ENCODE results near the gene PARN.
"Not testable (repeated sequence)": the region's sequence is repeated elsewhere in the genome, so short reads cannot be mapped to it uniquely, and the experiment has no call there.

Gene PARN

GRCh38 chr16:14635395-14636165 is 5.5 kb upstream of the PARN start:
- DNase-seq: no peak
- intact Hi-C loops (cut with DNase I): no loop called here

DNA sequence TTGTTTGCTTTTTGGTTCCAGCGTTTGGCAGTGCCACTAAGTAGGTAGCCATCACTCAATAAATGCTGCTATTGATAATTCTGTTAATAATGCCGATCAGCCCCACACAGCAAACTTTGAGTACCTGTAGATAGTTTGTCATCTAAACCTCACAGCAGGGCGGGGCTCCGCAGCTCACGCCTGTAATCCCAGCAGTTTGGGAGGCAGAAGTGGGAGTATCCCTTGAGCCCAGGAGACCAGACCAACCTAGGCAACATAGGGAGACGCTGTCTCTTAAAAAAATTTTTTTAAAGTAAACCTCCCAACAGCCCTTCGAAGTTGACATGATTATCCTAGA is 4.3 kb upstream of the PARN start:
- DNase-seq: no peak
- intact Hi-C loops (cut with DNase I): no loop called here

DNA sequence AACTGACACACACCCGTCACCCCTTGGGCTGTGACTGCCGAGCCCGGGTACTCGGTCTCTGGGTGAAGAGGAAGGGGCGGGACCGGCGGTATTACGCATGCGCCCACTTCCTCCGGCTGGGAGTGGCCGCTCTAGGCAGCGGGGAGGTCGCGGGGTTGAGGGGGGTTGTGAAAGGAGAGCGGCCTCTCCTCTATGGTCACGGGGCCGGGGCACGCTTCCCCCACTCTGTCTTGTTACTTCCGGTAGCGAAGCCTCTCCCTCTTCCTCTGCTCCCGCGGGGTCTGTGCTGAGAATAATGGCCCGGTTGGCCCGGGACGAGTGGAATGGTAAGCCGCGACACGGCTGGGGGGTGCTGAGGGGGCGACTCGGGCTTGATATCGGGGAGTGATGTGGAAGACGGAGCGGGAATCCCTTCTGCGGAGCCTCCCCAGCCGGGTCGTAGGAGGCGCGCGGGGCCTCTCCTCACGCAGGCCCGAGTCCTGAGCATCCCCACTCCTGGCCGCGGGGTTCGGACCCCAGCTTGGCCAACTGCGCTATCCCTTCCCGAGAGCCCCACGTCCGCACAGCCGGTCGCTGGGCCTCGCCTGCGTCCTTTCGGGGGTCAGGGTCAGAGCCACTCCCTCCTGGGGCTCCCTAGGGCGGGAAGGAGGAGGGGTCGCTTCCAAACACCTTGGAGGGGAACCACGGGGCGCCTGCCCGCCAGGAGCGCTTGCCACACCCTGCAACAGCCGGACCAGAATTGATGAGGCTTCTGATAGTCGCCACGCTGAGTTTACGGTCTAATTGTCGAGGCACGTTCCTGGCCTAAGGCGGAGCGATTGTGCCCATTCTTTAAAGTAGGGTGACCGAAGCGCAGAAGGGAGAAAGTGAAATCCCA is 2.9 kb upstream of the PARN start, which contains the start of gene BFAR:
BFAR (plus strand) TSS at position 259 of the 877 bp plus-strand sequence. CDS start 11,396 bp downstream, outside the sequence.
- DNase-seq: peak; percentile 98 to 100 (median 99)
- intact Hi-C loops (cut with DNase I): no loop called here

GRCh38 chr16:14630620-14631330 is 715 bp upstream of the PARN start:
- peak in 2 of 42 donors; percentile 10 to 33 for DNase-seq
- intact Hi-C loops (cut with DNase I): not testable (repeated sequence)

DNA sequence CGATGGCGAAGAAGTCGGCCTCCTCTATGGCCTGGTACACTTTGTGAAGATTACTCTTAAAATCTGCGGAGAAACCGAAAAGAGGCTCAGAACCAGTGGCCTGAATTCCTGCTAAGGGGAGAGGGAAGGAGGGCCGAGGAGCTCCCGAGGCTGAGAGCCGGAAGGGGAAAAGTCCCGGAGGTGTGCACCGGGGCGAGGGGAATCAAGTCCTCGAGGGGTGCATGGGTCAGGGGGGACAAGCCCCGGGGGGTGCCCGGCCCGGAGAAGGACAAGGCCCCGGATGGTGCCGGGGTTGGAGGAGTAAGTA is 495 bp downstream of the PARN start:
- intact Hi-C loops (cut with DNase I): no loop called here
- peak in 6 of 42 donors; percentile 19 to 51 (median 22) for DNase-seq

GRCh38 chr16:14628806-14629611 is 1.1 kb downstream of the PARN start:
- intact Hi-C loops (cut with DNase I): no loop called here
- DNase-seq: no peak

DNA sequence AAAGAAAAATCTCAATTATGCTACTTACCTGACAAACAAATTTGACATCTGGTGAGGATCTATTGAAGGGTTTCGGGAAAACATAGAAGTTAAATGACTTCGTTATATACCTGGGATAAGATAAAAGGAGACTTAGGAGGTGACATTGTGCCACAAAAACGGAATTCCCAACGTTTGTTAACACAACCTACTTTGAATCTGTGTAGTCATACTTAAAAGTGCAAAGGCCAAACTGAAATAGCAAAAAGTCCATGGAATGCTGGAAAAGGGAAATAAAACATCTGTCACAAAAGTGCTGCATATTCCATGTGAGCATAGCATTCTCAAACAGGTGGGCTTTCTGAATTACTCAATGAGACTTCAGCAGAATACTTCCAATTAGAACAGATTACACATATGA is 3.0 kb downstream of the PARN start:
- DNase-seq: no peak
- intact Hi-C loops (cut with DNase I): no loop called here

DNA sequence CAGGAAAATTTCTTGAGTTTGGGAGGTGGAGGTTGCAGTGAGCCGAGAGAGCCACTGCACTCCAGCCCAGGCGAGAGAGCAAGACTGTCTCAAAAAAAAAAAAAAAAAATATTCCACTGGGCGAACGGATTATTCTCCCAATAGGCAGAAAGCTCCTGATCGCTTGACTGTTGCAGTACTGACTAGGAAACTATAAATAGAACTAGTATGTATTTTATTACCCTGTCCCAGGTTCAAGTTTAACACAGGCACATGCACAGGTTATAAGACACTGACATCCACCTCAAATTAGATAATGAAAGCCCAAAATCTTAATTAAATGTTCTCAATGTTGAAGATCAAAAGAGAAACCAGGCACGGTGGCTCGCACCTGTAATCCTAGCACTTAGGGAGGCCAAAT is 11.5 kb downstream of the PARN start:
- intact Hi-C loops (cut with DNase I): no loop called here
- peak in 1 of 42 donors; percentile 16 for DNase-seq

DNA sequence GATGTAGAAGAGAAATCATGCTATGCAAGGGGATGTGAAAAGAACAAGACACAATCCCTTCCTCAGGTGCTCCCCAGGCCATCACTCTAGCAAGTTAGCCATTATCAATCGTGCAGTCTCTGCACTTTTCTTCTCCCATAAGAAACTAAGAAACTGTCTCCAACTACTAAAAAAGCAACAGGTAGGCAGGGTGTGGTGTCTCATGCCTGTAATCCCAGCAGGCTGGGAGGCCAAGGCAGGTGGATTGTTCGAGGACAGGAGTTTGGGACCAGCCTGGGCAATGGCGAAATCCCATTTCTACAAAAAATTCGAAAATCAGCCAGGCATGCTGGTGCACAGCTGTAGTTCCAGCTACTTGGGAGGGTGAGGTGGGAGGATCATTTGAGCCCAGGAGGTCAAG is 13.8 kb downstream of the PARN start:
- intact Hi-C loops (cut with DNase I): no loop called here
- no peak for DNase-seq

GRCh38 chr16:14613991-14614390 is 16.1 kb downstream of the PARN start:
- intact Hi-C loops (cut with DNase I): no loop called here
- DNase-seq: no peak

GRCh38 chr16:14611660-14612059 is 18.4 kb downstream of the PARN start:
- intact Hi-C loops (cut with DNase I): no loop called here
- no peak for DNase-seq

GRCh38 chr16:14609716-14610115 is 20.3 kb downstream of the PARN start:
- DNase-seq: no peak
- intact Hi-C loops (cut with DNase I): no loop called here

DNA sequence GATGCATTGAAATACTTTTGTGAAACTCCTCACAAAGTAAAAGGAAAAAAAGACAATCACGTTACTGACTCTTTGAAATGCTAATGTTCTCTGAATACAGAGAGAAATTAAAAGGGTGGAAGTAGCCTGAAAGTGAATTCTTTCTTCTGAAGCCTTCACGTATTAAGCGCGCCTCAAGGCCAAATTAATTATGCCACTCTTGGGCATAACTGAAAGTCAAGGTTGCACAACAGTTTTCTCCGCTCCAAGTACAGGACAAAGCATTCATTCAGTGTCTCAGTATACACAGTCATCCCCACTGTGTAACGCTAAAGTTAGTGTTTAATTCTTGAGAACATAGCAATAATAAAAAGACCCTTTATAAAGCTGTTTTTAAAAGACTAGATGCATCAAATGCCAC is 21.5 kb downstream of the PARN start:
- intact Hi-C loops (cut with DNase I): no loop called here

GRCh38 chr16:14608111-14608566 is 21.9 kb downstream of the PARN start:
- DNase-seq: no peak
- intact Hi-C loops (cut with DNase I): no loop called here

More for the DNA sequence above, 21.5 kb downstream of the PARN start:
- DNase-seq: peak in 3 of 42 donors; percentile 5 to 58 (median 9)

GRCh38 chr16:14606102-14606501 is 24.0 kb downstream of the PARN start:
- intact Hi-C loops (cut with DNase I): no loop called here
- no peak for DNase-seq

DNA sequence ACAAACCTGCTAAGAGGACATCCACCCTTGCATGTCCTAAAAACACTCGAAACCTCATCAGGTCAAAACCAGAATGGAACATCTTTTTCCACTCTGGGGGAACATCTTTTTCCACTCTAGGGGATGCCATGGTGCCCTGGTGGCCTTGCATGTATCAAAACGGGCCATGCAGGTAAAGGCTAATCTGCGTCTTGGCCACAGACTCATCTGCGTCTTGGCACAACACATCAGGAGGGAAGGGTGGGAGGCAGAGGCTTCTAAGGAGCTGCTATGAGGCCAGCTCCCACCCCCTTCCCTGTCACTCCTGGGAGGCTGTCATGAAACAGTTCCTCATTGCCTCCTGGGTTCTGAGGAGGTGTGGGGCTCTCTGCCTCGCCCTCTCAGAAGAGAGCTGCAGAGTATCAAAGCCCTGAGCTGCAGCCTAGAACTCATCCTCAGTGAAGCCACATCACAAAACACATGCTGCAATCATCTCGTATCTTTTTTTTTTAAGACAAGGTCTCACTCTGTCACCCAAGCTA is 27.6 kb downstream of the PARN start:
- intact Hi-C loops (cut with DNase I): no loop called here
- peak in 33 of 42 donors; percentile 7 to 82 (median 43) for DNase-seq

- intact Hi-C loops (cut with DNase I): no loop called here
- peak in 7 of 42 donors; percentile 9 to 48 (median 17) for DNase-seq
Measured at GRCh38 chr16:14600164-14600563, 29.9 kb downstream of the PARN start.

GRCh38 chr16:14586637-14587305 is 43.3 kb downstream of the PARN start:
- intact Hi-C loops (cut with DNase I): no loop called here
- no peak for DNase-seq

Measured in head of caudate nucleus (tissue), 42 donors.